ENCODE measurements around the gene EIF2A.
"Not testable (repeated sequence)": the region's sequence is repeated elsewhere in the genome, so short reads cannot be mapped to it uniquely, and the experiment has no call there.

The EIF2A gene

DNA sequence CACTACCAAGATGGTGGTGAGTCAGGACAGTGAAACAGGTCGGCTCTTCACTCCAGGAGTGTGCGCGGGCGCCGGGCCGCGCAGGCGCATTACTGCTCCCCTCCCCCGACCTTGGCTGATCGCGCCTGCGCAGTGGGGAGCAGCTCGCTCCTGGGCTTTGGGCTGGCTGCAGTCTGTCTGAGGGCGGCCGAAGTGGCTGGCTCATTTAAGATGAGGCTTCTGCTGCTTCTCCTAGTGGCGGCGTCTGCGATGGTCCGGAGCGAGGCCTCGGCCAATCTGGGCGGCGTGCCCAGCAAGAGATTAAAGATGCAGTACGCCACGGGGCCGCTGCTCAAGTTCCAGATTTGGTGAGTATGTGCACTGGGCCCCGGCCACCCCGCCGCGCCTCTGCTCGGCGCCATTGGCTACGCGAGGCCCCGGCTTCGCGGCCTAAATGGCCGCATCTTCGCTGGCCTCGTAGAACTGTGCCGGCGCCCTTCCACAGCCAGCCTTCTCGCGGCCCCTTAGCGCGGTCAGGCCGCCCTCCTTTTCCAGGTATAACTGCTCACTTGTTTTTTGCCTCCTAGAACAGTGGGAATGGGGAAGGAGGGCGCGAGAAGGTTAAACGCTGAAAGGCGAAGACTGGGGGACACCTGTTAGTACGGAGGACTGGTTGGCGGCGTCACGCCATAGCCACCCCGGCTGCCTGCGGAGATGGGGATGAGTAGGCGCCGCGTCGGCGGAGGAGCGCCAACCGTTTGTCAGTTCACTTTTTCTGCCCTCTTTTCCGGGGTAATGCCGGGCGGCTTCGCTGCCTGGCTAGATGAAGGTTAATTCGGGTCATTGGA, 56.8 kb downstream of the EIF2A start, which contains the start of gene SELENOT:
TSS of gene SELENOT (plus strand) at position 169 of the 827 bp plus-strand sequence. CDS start at position 211, 42 bp downstream.
- peak; percentile 98 for DNase-seq

DNA sequence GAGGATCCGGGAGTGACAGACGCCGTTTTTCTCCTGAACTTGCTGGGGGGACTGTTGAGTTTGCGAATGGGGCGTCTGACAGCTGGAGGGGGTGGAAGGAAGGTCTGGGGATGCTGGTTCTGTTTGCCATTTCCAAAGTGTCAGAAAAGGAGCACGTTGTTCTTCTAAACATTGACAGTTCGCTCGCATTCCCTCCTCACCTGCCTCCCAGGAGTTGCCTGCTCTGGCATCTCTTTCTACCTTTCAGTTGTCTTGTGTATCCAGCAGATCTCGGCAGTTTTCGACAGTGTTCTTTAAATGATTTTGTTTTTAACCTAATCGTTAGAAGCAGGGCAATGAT, 57.4 kb downstream of the EIF2A start:
- DNase-seq, result no peak

DNA sequence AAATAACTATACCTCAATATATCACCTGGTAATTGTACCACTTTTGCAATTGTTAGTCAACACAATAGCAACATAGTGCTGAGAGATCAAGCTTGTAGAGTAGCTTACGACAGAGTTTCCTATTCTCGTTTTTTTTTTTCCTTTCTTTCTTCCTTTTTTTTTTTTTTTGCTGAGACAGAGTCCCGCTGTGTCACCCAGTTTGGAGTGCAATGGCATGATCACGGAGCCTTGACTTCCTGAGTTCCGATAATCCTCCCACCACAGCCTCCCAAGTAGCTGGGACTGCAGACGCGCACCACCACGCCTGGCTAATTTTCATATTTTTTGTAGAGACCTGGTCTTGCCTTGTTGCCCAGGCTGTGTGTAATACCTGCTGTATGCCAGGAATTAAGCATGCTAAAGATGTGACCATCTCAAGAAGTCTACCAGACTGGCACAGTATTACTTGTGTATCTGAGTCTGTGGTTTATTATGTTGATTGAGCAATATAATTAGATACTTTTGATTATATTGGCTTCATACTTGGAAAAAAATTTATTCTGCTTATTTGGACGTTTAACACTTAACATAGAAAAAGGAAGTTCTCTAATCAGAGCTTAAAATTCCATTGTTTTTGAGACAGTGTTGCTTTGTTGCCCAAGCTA, 59.5 kb downstream of the EIF2A start:
- no peak for DNase-seq

DNA sequence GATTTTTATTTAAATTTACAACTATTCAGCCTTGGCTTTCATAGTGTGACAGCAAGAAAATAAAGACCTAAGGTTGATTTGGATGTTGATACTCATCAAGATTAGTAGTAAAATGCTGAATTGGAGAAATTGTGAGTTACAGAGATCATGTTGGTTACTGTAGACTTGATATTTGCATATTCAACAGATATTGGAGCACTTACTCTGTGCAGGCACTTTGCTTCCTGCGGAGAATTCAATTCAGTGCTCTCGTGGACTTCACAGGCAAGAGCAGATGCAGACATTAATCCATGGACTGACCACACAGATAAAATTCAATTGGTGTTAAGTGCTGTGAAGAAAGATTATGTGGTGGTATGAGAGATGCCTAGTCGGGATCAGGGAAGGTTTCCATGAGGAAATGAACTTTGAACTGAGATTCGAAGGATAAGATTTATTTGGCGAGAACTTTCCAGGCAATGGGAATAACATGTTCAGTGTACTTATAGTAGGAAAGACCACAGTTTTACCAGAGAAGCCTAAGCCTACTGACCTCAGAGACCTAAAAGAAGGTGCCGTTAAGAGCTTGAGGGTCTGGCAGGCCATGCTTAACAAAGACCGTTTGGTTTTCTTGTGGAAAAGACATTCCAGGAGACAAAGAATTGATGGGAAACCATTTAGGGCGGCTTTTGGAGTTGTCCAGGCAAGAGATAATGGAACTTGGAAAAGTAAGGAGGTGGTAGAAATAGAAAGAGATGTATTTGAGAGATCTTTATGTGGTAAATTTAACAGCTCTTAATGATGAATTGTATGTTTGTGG, 60.9 kb downstream of the EIF2A start:
- no peak for DNase-seq

DNA sequence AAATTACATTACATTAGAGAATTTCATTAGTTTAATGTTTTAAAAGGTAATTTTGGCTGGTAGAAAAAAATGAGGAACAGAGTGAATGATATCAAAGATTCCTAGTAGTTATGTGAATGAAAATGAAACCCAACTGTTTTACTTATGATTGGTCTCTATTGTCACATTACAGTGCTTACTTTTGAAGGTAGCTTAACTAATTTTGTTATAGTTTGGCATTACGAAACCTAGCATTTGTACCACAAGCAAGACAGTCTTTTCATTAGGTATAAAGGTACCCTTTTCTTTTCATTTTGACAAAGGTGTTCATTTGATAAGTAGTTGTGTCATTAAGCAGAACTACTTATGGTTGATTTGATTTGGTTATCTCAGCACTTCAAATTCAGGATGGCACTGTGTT, 63.4 kb downstream of the EIF2A start:
- DNase-seq, result no peak

DNA sequence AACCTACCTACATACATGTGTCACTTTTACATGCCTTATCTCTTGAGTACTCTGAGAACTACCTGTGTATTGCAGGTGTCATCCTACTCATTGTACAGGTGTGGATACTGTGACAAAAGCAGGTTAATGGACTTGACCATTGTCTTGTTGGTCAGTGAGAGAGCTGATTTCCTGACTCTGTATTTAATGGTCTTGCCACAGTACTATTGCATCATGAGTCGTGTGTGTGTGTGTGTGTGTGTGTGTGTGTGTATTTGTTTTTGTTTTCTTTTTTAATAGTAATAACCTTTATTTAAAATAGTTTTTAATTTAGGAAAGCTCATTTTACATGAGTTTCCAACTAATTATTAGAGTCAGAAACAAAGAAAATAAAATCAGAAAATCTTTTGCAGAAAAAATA, 64.2 kb downstream of the EIF2A start:
- no peak for DNase-seq

DNA sequence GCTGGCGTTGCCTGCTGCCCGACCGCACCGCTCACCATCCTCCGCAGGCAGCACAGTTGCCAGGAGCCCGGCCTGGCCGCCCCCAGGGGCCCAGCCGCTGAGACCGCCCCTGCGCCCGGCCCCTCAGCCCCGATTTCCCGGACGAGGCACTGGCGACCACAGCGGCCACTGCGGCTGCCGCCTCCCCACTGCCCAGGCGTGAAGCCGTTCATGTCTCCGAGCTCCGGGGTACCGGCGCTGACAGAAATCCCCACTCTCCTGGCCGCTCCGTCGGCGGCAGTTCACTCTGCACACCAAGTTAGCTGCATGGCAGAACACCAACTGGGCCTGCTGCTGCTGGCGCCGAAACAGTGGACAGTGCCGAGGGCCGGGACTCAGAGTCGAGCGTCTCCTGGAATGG, 65.1 kb downstream of the EIF2A start:
- DNase-seq, result no peak

DNA sequence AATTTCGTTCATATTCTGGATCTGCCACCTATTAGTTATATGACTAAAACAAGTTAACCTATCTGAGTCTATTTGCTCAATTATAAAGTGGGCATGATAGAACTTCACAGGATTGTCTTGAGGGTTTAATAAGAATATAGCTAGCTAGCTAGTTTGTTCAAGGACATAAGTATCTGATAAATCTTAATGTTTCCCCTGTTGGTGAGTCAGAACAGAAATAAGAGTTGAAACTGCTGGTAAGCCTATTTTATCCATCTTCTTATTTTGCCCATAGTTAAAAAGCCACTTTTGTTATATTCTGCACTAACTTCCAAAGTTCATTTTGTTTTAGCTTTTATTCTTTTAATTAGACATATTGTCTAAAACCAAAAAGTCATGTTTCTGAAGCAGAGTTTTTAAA, 65.9 kb downstream of the EIF2A start:
- no peak for DNase-seq

DNA sequence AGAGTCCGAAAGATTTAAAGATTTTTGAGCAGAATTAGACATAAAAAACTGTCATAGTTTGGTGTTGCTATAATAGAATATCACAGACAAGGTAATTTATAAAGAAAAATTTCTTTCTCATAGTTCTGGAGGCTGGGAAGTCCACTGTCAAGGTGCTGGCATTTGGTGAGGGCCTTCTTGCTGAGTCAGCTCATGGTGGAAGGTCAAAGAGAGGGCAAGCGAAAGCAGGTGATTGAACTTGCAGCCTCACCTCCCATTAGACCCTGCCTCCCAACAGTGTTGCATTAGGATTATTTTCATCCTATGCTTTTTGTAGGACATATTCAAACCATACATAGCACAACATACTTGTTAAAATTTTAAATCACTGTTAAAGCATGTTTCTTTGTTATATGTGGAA, 66.4 kb downstream of the EIF2A start:
- DNase-seq, result no peak

DNA sequence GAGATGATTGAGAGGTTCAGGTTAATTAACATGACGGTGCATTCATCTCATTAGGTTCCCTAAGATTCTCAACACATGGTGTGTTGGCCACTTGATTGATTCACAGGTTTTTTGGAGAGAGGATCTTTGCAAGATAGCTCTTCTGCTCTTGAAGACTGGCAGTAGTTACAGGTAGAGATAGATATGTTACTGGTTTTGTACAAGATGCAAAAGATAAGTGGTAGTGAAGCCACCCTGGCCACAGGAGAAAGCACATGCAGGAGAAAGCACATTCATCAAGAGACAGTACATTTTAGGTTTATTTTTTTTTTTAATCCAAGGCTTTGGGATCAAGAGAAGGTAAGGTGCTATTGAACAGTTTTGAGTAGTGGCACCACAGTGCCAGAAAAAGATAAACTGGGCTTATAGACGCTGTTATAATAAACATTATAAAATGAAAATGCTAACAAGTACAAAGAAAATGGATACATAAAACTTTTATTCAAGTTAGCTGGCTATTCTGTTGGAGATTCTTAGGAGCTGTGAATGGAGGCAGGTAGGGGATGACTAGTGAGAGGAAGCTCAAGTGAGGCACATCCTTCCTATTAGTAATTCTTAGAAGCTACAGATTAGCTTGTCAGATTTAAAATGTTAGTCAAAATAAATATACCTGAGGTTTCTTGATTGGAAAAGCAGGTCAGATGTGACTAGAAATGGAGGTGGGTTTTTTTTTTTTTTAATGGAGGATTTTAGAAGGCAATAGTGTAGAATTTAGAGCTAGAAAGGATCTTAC, 67.3 kb downstream of the EIF2A start:
- no peak for DNase-seq

DNA sequence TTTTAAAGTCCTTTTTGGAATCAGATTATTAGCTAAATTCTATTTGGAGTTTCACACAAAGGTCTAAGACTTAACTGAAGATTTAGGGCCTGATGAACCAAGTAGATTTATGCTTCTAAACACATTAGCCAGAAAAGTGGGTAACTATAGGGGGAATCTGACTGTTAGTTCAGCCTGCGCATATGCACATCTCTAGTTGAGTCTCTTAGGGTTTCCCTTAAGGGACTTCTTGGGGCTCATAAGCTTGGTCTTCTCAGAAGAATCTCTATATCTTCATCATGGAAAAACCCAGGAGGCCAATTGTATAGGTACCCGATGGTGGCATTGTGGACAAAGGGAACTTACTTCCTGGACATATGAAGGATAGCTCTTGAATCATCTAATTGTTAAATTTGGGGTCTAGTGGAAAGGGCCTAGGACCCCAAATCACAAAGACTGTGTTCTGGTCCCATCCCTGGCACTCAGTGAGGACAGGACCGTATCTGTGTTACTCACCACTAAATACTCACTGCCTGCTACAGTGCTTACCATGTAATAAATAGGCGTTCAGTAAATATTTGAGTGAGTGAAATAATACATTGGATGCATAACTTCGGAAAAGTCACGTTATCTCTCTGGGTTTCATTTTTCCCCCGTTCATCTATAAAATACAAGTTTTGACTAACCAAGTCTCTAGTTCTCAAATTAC, 73.6 kb downstream of the EIF2A start:
- no peak for DNase-seq

DNA sequence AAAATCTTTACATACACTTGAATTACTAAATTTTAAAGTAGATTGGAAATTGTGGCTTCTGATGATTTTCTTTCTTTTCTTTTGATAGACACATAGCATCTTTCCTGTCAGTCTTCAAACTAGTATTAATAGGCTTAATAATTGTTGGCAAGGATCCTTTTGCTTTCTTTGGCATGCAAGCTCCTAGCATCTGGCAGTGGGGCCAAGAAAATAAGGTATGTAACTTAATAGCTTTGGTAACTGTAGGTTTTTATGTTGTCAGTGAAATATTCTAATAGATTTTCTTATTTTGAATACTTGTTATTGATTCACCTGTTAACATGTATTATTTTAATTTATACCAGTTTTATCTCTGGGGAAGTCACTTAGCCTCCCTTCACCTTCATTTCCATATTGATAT, 76.4 kb downstream of the EIF2A start:
- not testable (repeated sequence) for DNase-seq

DNA sequence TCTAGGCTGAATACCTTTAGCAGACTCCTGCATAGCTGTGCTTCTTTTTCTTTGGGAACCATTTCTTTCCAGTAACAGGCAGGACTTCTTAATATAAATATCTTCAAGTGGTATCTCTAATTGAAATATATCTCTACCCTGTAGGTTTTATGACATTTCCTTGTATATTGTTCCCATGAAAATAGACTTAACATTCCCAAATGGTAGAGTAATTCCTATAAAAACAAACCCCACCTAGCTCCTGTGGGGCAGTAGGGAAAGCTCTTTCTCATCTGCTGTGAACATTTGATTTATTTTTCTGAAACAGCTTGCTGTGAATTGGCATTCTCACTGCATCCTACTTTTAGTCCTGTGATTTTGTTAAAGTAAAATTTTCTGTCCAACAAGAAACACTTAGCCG, 77.4 kb downstream of the EIF2A start:
- DNase-seq, result no peak

DNA sequence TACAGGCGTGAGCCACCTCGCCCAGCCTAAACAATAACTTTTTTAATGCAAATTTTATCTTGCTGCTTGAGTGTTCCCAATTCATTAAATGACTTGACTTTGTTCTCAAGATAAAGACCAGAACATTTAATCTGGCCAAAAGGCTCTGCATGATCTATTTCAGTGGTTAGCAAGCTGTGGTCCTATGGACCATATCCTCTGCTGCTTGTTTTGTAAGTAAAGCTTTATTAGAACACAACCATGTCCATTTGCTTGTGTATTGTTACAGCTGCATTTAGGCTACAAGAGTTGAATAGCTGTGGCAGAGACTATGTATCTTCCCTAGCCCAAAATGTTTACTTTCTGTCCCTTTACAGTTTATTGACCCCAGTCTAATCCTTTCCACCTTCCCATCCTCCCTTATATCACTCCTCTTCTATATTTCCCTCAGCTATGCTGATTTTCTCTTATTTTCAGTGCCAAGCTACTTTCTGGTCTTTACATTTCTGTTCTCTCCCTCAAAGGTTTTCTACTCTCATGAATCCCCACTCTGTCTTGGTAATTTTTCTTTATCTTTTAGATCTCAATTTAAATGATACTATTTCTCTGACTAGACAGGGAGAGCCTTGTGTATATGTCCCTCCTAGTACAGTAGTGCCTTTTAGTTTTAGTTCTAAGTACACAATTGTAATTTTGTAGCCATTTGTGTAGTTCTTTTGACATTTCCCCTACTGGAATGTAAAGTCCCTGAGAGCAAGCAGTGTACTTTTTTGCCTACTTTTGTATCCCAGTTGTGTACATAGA, 79.8 kb downstream of the EIF2A start:
- no peak for DNase-seq

DNA sequence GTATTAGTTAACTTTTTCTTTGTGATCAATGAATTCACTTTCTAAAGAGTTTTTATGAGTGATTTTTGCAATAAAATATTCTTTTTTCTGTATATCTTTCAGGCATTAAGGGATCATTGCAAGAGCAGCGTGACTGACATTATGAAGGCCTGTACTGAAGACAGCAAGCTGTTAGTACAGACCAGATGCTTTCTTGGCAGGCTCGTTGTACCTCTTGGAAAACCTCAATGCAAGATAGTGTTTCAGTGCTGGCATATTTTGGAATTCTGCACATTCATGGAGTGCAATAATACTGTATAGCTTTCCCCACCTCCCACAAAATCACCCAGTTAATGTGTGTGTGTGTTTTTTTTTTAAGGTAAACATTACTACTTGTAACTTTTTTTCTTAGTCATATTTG, 81.0 kb downstream of the EIF2A start:
- DNase-seq, result peak; percentile 63

DNA sequence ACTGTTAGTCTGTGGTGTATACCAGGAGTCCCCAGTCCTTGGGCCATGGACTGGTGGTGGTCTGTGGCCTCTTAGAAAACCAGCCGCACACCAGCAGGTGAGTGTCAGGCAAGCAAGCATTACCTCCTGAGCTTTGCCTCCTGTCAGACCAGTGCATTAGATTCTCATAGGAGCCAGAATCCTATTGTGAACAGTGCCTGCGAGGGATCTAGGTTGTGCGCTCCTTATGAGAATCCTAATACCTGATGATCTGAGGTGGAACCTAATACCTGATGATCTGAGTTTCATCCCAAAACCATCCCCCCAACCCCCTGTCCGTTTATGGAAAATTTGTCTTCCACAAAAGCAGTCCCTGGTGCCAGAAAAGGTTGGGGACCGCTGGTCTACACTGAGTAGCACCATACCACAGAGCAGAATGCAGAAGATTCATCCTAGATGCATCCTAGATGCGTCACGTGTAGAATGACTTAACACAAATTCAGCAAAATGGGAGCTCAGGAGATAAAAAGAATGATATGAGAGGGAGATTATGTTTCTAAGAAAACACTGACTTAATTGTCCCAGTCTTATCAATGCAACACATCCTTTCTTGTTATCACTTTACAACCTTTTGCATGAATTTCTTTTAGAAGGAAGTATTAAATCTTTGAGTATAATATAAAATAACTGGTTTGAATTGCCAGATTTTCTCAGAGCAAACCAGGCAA, 85.1 kb downstream of the EIF2A start:
- DNase-seq, result no peak

DNA sequence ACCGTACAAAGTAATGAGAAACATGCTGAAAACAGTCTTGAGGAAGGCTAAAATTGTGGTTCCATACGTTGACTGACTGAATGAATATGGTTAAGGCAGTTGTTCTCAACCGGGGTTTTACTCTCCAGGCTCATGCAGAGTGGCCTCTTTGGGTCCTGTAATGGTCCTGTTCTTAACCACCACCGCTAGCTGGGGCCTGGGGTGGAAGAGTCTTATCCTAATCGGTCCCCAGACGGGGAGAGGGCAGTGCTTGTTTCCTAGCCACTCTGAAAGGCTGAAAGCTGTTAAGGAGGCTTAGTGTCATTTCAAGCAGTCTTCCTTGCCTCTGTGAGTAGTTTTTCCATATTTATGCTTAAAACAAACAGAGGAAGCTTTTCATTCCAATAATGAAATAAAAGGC, 88.5 kb downstream of the EIF2A start:
- DNase-seq, result no peak

DNA sequence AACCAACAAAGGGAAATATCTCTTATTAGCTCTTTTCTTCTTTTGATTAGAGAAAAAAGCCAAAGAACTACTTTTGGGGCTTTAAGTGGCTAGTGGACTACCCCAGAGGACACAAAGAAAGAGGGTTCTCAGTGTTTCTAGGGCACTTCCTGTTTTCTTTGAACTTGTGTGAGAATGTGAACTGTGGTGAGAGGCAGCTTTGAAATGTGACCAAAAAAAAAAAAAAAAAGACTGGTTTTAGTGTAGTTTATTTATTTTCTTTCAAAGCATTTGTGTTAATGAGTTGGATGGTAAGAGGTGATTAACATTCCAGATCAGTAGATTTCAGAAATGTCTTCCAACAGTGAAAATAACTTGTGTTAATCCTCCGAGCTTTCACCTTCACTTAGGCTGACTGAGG, 88.9 kb downstream of the EIF2A start:
- DNase-seq, result no peak
